ENCODE measurements around the gene GNB3. TPM values are rescaled to one million over a fixed set of nuclear protein-coding genes. Genes with fewer than 3 reads are reported as not detected.
A peak's percentile ranks its signal among the peaks of the same experiment; 100 is the strongest.

Gene GNB3
- total RNA-seq, 1 experiment from 2014 or later, result 8.7 TPM

GRCh38 chr12:6828781-6829535, 11.8 kb upstream of the GNB3 start:
- Histone ChIP-seq H3K4me2 (ENCODE audit: low read length) (peak overlapping the region; percentile 87), H3K27me3 (ENCODE audit: insufficient read depth, low read length) (no peaks in the 10 kb centered on the region), H3K4me1 (ENCODE audit: control insufficient read depth in 1 of 2, insufficient read depth in 2 of 2, low read length in 2 of 2) (peaks cover 12 to 30% of the 10 kb centered on the region in 2 experiments), H3K9me2 (ENCODE audit: insufficient read depth) (no peaks in the 10 kb centered on the region), H3K9ac (ENCODE audit: low read length) (peak overlapping the region; percentile 99), H3K79me2 (ENCODE audit: insufficient read depth, low read length) (peaks cover 31% of the 10 kb centered on the region), H3K27ac (ENCODE audit: low read depth, low read length) (peak overlapping the region; percentile 88), H3K4me3 (replicated peaks in 1 of 2; ENCODE audit: low read depth in 1 of 2, low read length in 2 of 2) (peak overlapping the region; percentile 79 to 95), H4K20me1 (ENCODE audit: insufficient read depth) (no peaks in the 10 kb centered on the region), H3K9me3 (ENCODE audit: control insufficient read depth in 1 of 2, insufficient read depth in 1 of 2, low read depth in 1 of 2, low read length in 2 of 2) (no peaks in the 10 kb centered on the region), H2AFZ (ENCODE audit: low read depth, low read length, poor library complexity, severe bottlenecking) (no peak overlapping the region), H3K36me3 (ENCODE audit: control insufficient read depth in 1 of 2, insufficient read depth in 2 of 2, low read length in 2 of 2) (peaks cover 8 to 27% of the 10 kb centered on the region in 2 experiments; a peak in 3 of 4 replicates)
- ChIA-PET POLR2A (interaction anchor here (1.5 to 3.6 kb wide), 4 partner anchors 12 to 104 kb away, joined by 3 to 12 read pairs (median 7); partner anchors contain the start of genes CDCA3, GNB3 and USP5), CTCF (interaction anchor here (1.0 to 2.7 kb wide), 4 partner anchors 23 to 258 kb away, joined by 3 to 11 read pairs (median 6); partner anchors contain the start of genes CDCA3, MLF2, PTMS and USP5), RAD21 (ENCODE audit: low non-redundant PET in 1 of 2, low total read pairs in 2 of 2, uncharacterized antibody in 2 of 2, unreplicated experiment in 2 of 2) (no interaction called here)
- intact Hi-C loops (cut with micrococcal nuclease), result no loop called here
- DNase-seq (ENCODE audit: low read depth, low spot score), result no peak
- peak; percentile 51 for ATAC-seq
- peak; percentile 80 for TF ChIP-seq POLR2A (IDR thresholded peaks at IDR 0.05; ENCODE audit: borderline replicate concordance, extremely low read depth, insufficient read depth, insufficient read length)
- no peak for TF ChIP-seq JUND (IDR thresholded peaks at IDR 0.05)
- TF ChIP-seq ZFX (IDR thresholded peaks at IDR 0.05), result peak; percentile 95; the same call in 1 of the 2 replicates
- no peak for TF ChIP-seq EZH2 (IDR thresholded peaks at IDR 0.05)
- no peak for TF ChIP-seq MAX (IDR thresholded peaks at IDR 0.05)
- TF ChIP-seq YY1 (IDR thresholded peaks at IDR 0.05; ENCODE audit: extremely low read depth, insufficient replicate concordance, low read depth, low read length), result peak; percentile 9
- peak; percentile 10 for TF ChIP-seq TCF7L2 (IDR thresholded peaks at IDR 0.05; ENCODE audit: borderline replicate concordance, extremely low read depth, insufficient read depth, insufficient read length)
- BruUV-seq (replicated peaks), result TSS peak; percentile 80

Data from HCT116 (cell line).